SK-N-SH treated with all-trans-retinoic acid at 6 μM for 48 hours (cell line): ENCODE results near the gene LCNL1.

Experiments used
- PATZ1 ChIP-seq: fragments of 250-450 bp; sonication (Bioruptor Pico); IDR thresholded peaks from 2 replicates; pipeline ENCODE4 v1.8.0; 2020; ENCODE audit warnings: mild to moderate bottlenecking, moderate library complexity, borderline replicate concordance
- ZFP30 ChIP-seq: fragments of 450-650 bp; formaldehyde crosslinking; IDR thresholded peaks from 2 replicates; pipeline ENCODE4 v1.5.0; 2022; ENCODE audit warnings: mild to moderate bottlenecking, moderate library complexity
- ZNF565 ChIP-seq: fragments of 450-650 bp; formaldehyde crosslinking; conservative IDR thresholded peaks from 2 replicates; pipeline ENCODE4 v1.5.0; 2020; ENCODE audit warnings: low read depth, mild to moderate bottlenecking, moderate library complexity

- TF ChIP-seq ZFP30 (CRISPR knock-in tag) (no peak), ZNF565 (CRISPR knock-in tag) (no peak), PATZ1 (CRISPR knock-in tag) (no peak)
Measured at GRCh38 chr9:137019891-137020683, 37.3 kb downstream of the LCNL1 start.
